HT-29 (cell line): ENCODE measurements around the gene STOM. TPM values are rescaled to one million over a fixed set of nuclear protein-coding genes. Genes with fewer than 3 reads are reported as not detected.
"Not testable (repeated sequence)": the region's sequence is repeated elsewhere in the genome, so short reads cannot be mapped to it uniquely, and the experiment has no call there.

ENCODE experiments used
- DNase-seq: peaks from one replicate; pipeline ENCODE4 v3.0.0-alpha.2; 2015; ENCODE audit warnings: low spot score
- total RNA-seq: library from RNA; depleted of rRNA; stranded (reverse); fragments of >200 nt; shearing (Covaris generic); gene quantifications from 2 replicates; pipeline ENCODE4 v1.2.3, GENCODE V29; 2014

Gene STOM
- total RNA-seq, 1 experiment from 2014 or later: not detected

DNA sequence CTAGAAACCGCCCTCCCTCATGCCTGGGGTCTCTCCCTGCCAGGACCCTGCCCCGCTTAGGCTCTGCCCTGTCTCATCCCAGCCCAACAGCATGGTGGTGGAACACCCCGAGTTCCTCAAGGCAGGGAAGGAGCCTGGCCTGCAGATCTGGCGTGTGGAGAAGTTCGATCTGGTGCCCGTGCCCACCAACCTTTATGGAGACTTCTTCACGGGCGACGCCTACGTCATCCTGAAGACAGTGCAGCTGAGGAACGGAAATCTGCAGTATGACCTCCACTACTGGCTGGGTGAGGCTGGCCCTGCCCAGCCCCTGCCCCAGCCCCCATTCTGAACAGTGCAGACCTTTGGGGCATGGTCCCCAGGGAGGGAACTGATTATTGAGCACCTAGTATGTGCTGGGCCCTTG lies 68.2 kb downstream of the STOM start:
- DNase-seq: no peak

DNA sequence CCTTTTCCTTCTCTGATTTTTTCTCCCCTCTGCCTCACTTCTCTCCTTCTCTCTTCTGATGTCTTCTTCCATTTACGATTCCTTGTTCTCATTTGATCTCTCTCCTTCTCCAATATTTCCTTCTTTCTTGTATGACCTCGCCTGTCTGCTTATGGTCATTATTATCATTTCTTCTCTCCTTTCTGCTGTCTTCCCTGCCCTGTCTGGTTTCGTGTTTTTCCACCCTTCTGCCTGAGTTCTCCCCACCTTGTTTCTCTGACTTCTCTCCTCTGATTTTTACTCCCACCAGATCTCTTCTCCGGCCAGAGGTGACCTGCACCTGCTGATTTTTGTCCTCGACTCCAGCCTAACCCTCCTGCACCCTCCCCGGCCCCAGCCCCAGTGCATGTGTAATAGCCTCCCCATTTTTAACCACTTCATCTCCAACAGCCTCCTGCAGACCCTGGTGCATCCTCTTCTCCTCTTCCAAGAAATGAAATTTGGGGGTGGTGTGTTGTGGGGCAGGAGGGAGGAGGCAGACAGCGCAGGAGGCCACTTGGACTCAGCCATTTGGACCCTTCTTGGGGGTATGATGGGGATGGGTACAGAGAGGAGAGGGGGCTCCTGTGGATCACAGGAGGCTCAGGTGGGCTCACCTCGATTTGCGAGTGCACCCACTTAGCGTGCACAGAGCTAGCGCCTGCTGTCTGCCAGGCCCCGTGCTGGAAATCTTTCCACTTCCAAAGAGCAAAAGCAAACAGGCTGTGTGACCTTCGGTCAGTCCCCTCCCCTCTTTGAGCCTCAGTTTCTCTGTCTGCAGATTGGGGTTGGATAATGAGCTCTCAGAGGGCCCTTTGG lies 69.5 kb downstream of the STOM start:
- DNase-seq: peak; percentile 16

DNA sequence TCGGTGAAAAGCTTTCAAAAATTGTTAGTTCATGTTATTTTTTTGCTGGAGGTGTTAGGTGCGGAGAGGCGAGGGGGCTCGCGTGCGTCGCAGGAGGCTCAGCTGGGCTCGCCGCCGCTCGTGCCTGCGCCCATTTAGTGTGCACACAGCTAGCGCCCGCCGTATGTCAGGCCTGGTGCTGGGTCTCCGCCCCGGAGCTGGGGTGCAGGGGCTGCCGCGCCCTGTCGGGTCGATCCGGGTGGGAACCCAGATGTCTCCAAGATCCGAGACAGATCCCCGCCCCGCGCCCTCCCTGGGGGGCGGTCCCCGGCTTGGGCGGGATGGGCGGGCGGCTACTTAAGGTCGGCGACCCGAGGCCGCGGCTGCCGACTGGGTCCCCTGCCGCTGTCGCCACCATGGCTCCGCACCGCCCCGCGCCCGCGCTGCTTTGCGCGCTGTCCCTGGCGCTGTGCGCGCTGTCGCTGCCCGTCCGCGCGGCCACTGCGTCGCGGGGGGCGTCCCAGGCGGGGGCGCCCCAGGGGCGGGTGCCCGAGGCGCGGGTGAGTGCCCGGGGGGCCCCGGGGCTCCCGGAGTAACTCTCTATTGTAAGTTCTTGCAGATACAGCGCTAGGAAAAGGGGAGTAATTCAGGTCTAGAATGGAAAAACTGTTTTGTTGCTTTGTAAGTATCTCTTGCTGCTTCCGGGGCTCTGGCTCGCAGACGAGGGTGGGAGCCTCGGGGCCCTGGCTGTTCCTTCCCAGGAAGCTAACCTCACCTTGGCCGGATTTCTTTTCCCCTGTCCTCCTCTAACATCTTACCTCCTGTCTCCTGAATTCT lies 70.4 kb downstream of the STOM start:
- peak; percentile 45 for DNase-seq

DNA sequence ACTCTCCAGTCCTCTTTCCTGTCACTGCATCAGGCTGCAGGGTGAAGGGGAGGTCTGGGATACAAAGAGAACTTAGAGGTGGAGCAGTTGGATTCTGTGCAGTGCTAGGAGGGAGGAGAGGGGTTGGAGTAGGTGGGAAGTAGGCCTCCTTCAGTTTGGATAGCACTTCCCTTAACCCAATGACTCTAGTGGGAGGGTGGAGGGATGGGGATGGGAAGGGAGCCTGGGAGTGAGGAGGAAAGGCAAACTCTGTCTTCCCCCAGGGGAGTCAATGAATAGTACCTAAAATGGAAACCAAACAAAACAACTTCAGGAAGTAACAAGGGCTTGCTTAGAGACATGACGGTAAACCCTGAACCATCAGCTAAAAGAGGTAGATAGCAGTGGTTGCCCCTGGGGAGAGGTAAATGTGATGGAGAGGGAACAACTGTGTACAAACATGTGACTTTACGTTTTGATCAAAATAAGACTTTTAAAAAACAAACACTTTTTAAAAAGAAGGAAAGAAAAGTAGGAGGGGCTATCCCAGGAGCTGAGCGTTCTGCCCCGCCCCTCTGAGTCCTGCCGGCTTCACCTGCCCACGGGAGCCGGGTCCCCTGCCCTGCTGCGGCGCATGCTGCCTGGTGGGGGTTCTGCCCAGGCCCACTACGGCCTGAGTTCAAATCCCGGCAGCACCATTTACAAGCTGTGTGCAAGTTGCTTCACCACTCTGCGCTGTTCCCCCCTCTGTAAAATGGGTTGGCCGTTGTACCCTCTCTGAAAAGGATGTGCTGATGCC lies 71.2 kb downstream of the STOM start:
- peak; percentile 36 for DNase-seq

DNA sequence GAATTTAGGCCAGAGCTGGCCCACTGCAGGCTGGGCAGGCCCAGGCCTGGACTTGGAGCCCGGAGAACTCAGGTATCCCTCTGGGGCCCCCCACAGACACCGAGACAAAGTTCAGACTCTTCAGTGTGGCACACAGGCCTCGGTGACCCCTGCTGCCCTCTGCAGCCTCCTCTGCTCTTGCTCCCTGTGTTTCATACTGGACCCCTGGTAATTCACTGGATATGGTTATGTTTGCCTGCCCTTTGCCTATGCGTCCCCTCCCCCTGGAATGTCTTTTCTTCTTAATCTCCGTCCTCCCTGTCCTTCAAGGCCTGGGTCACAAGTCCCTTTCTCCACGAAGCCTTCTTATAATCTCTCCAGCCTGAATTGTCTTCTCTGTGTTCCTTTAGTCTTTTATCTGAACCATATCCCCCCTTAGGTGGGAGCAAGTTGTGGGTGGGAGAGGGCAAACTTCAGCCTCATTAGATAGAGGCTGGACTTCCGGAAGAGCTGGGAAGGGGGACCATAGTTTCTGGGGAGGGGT lies 72.0 kb downstream of the STOM start:
- no peak for DNase-seq

DNA sequence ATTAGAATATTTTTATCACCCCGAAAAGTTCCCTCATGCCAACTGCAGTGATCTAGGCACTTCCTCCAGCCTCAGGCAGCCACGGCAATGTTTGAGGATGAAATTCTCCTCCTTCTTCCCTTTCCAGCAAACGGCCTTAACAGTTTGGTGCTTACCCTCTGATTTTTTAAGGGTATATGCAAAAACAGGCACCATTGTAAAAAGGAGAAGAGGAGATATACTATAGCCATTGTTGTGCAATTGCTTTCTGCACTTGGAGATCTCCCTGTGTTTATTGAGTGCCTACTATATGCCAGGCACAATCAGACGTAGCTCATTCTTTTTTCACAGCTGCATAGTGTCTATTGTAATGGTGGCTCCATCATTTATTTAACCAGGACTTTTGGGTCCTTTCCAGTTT lies 72.7 kb downstream of the STOM start:
- DNase-seq: no peak

DNA sequence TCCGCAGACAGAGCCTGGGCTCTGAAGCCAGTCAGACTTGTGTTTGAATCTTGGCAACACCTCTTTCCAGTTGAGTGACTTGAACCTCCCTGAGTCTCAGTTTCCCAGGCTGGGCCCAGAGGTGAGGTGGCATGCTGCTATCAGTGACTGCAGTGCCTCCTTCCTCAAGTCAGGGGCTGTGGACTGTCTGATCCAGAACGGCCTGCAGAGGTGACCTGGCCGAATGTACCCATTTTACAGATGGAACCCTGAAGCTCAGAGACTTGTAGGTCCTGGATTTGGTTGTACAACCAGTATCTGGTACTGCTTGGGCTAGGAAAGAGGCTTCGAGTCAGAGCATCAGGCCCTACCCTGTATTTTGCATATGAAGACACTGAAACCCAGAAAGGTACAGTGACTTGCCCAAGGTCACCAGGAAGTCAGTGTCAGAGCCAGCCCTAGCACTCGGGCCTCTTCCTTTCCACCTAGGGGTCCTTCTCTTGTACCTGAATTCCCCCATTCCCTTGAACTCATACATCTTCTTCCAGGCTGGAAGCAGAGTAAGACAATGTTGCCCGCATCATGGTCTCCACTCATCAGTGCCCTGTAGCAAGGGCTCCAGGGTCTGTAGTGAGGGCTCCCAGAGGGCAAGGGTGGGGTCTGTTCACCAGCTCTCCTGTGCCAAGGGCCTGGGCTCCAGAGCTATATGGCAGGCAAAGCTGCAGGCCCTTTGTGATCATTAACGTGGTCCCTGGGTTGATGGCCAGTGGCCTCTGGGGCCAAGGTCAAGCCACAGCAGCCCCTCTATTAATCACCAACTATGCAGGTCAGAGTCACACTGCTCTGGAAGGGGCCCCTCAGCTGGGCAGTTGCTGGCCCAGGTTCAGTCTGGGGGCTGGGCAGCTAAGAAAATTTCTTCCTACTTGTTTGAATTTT lies 73.6 kb downstream of the STOM start:
- DNase-seq: no peak

DNA sequence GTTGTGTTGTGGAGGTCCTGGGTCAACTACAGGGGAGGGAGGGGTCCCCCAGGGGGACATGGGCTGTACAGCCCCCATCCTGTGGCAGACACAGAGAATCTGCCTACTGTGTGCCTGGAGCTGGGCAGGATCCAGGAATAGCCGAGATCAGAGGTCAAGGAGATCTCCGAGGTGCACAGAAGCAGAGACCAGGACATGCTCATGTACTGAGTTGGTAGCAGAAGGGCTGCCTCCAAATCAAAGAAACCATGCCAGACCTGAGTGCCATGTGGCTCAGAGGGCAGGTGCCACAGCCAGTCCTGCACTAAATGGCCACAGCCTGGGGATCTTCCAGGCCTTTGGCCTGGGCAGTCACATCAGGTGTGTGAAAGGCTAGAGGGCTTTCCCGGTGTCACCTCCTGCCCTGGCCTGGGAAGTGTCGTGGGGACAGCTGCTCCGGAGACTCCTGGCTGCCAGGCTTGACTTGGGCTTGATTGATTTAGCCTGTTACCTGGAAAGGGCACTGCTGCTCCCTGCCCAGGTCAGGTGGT lies 74.3 kb downstream of the STOM start:
- DNase-seq: no peak

DNA sequence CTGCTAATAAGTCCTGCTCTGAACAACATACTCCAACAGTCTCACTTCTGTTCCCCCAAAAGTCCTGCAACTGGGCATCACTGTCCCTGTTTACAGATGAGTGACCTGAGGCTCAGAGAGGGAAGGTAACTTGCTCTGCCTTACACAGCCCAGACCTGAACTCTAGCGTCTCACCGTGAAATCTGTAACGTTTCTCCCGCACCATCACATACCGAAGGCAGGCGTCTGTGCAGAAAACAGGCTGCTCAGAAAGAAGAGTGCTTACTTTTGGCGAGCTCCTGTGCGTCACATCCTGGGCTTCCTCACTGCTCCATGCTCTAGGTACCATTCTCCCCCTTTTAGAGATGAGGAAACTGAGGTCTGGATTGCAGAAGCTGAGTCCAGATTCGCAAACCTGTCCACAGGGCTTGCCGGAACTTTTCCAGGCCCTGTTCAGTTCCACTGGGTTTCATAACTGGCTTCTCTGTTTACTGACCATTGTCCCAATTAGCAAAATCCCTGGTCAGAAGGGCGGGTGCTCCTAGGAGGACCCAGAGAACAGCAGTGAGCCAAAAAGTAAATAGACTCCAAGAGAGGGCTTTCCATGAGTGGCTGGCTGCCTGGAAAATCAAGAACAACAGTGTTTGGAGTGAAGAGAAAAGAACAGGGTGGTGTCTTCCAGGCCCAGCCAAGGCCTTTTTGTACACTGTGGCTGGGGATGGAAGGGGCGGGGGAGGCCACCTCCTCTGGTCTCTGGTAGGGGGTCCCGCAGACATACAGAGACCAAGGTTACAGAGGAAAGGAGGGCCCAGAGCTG lies 75.0 kb downstream of the STOM start:
- DNase-seq: peak; percentile 19

DNA sequence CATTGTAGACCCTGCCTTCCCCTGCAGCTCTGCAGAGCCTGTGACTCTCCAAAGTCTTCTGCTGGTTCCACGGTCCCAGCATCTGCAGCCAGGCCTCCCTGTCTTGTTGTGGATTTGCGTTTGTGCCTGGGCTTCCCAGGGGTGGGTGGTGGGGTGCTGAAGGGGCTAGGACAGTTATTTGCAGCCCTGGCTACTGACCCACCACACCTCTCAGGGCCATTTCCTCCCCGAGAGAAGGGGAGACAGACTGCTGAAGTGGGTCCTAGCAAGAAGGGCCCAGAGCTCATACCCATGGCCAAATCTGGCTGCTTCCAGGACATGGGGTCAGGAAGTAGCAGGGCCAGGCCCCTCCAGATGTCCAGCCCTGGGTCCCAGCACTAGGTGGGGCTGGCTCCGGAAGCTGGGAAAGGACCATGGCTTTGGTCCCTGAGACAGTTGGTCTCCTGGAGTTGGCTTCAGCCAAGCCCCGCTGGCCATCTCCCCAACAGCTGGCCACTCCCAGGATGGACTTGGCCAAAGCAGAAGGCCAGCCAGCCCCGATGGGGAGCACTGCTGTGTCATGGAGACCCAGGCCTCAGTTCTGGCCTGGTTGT lies 75.8 kb downstream of the STOM start:
- no peak for DNase-seq

DNA sequence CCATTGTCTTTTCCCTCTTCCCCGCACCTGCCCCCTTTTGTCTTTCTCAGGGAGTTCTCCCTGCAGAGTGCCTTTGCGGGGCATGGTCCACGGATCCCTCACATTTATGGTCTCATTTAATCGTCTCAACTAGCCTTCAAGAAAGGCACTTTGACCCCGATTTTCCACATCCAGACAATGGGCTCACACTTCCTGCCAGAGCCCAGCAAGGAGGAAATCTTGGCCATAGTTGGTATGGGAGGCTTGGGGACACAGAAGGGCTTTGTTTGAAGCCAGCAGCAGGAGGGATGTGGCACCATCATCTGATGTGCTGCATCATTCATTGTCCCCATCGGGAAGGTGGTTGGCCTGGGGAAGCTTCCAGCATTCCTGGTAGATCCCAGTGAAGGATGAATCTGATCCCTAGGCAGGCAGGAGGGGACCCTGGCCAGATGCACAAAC lies 77.2 kb downstream of the STOM start:
- DNase-seq: no peak

DNA sequence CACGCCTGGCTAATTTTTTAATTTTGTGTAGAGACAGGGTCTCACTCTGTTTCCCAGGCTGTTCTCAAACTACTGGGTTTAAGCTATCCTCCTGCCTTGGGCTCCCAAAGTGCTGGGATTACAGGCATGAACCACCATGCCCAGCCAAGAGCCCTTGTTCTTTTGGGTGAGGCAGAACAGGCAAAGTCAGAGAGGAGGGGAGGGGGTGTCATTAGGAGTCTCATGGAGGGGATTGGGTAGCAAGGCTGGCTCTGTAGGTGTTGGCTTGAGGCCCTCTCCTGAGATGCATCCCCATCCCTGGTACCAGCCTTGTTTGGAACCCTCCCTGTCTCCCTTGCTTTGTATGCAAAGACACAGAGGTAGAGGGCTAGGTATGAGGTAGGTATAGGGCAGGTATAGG lies 78.0 kb downstream of the STOM start:
- DNase-seq: no peak

DNA sequence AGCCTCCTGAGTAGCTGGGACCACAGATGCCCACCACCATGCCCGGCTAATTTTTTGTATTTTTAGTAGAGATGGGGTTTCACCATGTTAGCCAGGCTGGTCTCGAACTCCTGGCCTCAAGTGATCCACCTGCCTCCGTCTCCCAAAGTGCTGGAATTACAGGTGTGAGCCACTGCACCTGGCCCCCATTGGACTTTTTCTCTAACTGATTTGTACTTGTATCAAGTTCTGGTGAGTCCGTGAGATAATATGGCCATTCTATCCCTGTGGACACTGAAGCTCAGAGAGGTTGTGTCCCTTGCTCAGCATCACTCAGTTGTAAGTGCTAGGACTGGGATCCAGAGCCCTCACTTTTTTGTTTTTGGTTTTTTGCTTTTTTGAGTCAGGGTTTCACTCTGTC lies 78.5 kb downstream of the STOM start:
- not testable (repeated sequence) for DNase-seq

DNA sequence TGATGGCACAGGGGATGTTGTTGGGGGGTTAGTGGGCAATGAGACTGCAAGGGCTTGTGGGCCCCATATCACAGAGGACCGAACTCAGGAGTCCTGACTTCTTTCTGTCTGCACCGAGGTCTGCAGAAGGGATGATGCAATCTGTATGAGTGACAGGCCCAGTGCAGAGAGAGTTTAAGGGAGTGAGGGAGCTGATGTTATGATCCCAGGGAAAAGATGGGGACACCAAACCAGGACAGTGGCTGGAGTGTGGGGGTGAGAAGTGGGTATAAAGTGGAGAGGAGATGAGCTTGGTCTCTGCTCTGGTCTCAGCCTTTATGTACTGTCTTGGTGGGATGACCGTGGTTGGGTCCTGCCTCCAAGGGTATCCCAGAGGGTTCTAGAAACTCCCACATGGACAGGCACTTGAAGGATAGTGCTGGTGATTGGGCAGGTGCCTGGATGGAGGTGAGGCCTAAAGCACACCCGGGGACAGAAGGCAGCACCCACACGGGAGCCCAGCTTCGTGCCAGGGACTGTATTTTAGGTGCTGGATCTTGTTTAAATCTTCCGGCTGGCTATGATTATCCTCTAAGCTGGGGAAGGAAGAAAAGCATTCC lies 80.2 kb downstream of the STOM start:
- DNase-seq: no peak

DNA sequence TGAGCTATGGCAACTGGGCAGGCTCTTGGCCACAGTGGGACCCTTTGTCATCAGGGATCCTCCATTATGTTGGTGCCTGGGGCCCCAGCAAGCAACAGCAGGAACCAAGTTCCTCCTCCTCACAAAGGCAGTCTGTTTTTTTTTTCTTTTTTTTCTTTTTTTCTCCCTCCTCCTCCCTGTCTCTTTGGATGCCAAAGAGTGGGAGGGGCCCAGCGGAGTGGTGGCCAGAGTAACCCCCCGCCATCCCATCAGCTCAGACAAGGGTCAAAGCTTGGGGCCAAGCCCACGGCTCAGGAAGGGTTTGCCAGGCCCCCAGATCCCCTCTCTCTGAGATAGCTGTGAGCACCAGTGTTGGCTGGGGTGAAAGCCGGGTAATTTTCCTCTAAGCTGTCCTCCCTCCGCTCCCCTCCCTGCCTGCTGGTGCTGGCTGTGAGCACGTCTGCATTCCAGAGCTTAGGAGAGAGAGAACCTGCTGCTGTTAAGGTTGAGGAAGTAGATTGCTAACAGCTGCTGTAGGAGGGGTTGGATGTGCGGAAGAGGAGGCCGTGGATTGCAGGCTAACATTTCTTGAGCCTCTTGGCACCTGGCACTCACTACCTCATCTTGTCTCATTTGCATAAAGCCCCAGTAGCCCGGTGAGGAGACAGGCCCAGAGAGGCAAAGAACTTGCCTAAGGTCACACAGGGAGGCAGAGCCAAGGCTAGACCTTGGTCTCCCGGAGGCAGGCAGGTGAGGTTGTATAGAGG lies 80.9 kb downstream of the STOM start:
- peak; percentile 75 for DNase-seq
